Ramos (cell line): ENCODE measurements around the gene TMEM213.
"Not testable (repeated sequence)": the region's sequence is repeated elsewhere in the genome, so short reads cannot be mapped to it uniquely, and the experiment has no call there.

Source experiments
- in situ Hi-C: fragments of 300-500 bp; cut with MboI; formaldehyde crosslinking; loops from one replicate; pipeline ENCODE4 v1.14.3; 2022; ENCODE audit warnings: low sequenced_read_pairs; ENCODE audit not compliant: unreplicated experiment

TMEM213 gene

GRCh38 chr7:138796038-138796615, 1.7 kb upstream of the TMEM213 start:
- in situ Hi-C loops: no loop called here

- in situ Hi-C loops: not testable (repeated sequence)
Measured at GRCh38 chr7:138797046-138797445, 748 bp upstream of the TMEM213 start.

- in situ Hi-C loops: no loop called here
Measured at GRCh38 chr7:138798836-138799235, 1.0 kb downstream of the TMEM213 start.

GRCh38 chr7:138799336-138800000, 1.7 kb downstream of the TMEM213 start:
- in situ Hi-C loops: no loop called here

- in situ Hi-C loops: no loop called here
Measured at GRCh38 chr7:138801256-138801655, 3.5 kb downstream of the TMEM213 start.

GRCh38 chr7:138802706-138803105, 4.9 kb downstream of the TMEM213 start:
- in situ Hi-C loops: no loop called here

GRCh38 chr7:138804618-138805017, 6.8 kb downstream of the TMEM213 start:
- in situ Hi-C loops: no loop called here

DNA sequence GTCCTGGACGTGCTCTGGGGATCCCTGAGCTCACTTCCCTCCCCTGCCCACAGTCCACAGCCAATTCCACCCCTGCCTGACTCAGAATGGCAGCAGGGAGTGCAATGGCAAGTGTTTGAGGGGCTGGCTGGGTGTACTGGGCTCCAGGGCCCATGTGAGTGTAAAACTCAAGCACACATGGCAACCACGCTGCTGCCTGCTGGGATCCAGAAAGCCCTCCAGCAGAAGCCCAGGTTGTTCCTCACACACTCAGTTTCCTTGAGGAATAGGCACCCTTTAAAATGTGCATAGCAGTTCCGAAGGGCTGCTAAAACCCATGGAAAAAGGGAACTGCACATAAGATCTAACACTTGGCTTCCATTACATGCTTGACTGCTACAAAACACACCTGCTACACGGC, 11.6 kb downstream of the TMEM213 start:
- in situ Hi-C loops: no loop called here

GRCh38 chr7:138811327-138811726, 13.5 kb downstream of the TMEM213 start:
- in situ Hi-C loops: not testable (repeated sequence)

- in situ Hi-C loops: no loop called here
Measured at GRCh38 chr7:138813945-138814344, 16.2 kb downstream of the TMEM213 start.

DNA sequence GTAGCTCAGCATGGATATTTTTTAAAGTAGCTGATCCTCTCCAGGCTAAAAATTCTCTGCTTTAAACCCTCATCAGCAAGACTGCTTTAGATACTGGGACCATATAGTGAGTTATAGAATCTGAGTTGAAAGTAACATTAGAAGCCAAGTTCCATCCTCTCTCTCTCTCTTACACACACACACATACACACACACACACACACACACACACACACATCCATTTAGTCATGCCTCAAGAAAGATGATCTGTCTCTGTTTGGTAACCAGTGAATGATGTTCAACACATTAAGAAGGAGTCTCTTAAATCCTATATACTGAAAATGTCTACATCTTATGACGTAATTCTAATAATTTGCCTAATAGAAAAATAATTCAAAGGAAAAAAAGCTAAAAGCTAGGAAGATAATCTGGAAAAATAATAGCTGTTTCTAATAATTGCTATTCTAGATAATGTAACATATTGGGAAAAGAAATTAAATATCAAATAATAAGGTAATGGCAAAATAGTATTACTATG, 17.1 kb downstream of the TMEM213 start:
- in situ Hi-C loops: no loop called here

DNA sequence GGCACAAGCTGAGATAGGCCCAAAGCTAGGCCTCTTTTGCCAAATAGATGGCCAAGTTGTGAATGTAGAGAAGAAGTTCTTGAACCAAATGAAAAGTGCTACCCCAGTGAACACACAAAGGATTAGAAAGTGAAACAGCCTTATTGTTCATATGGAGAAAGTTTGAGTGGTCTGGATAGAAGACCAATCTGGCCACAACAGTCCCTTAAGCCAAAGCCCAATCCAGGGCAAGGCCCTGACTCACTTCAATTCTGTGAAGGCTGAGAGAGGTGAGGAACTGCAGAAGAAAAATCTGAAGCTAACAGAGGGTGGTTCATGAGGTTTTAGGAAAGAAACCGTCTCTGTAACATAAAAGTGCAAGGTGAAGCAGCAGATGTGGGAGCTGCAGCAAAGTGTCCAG, 18.9 kb downstream of the TMEM213 start:
- in situ Hi-C loops: no loop called here

- in situ Hi-C loops: no loop called here
Measured at GRCh38 chr7:138819625-138820024, 21.8 kb downstream of the TMEM213 start.

DNA sequence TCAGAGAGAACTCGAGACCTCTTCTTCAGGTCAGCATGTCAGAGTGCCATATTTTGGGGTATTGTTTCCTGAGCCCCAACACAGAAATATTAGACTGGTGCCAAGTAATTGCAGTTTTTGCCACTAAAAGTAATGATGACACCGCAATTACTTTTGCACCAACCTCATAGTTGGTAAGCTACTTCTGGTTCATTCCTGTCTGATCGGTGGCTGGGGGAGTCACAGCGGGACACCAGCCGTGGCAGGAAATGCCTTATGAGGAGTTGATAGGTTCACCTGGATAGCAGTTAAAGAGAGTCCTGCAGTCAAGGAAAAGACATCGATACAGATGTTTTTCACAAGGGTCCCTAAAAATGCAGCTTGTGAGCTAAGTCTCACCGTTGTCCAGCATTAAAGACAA, 24.1 kb downstream of the TMEM213 start:
- in situ Hi-C loops: no loop called here

DNA sequence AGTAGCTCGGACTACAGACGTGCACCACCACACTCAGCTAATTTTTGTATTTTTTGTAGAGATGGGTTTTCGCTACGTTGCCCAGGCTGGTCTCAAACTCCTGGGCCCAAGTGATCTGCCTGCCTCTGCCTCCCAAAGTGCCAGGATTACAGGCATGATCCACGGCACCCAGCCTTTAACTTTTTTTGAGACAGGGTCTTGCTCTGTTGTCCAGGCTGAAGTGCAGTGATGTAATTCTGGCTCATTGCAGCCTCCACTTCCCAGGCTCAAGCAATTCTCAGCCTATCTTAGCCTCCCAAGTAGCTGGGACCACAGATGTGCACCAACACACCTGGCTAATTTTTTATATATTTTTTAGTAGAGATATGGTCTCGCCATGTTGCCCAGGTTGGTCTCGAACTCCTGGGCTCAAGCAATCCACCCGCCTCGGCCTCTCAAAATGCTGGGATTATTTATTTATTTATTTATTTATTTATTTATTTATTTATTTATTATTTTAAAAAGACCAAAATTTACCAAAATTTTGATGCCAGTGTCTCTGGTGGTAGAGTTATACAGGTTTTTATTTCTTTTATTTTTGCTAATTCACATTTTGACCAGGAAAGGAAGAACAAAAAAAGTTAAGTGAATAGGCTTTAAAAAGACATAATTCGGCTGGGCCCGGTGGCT, 25.2 kb downstream of the TMEM213 start:
- in situ Hi-C loops: no loop called here

- in situ Hi-C loops: no loop called here
Measured at GRCh38 chr7:138825049-138825721, 27.4 kb downstream of the TMEM213 start.

GRCh38 chr7:138828302-138828701, 30.5 kb downstream of the TMEM213 start:
- in situ Hi-C loops: no loop called here

- in situ Hi-C loops: no loop called here
Measured at GRCh38 chr7:138829335-138829734, 31.5 kb downstream of the TMEM213 start.

DNA sequence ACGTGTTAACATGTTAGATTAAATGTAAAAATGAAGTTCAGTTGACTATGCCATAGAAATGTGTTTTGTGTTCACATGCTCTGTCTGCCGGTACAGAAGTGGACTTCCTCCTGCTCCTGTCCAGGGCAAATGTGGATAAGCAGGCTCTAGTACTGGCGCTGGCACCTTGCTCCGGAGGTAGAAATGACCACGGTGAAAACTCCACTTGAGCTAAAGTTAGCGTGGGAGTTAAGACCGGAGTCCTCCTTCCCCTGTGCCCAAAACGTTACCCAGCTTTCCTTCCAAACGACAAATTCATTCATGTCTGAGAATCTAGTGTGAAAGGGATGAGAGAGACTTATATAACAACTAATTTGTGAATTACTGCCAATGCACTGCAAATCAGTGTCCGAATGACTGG, 35.2 kb downstream of the TMEM213 start:
- in situ Hi-C loops: no loop called here

- in situ Hi-C loops: no loop called here
Measured at GRCh38 chr7:138833596-138833995, 35.8 kb downstream of the TMEM213 start.

GRCh38 chr7:138834583-138834982, 36.8 kb downstream of the TMEM213 start:
- in situ Hi-C loops: no loop called here
